LoVo (cell line): Measurements from ENCODE around the gene LSM2.
A peak's percentile ranks its signal among the peaks of the same experiment; 100 is the strongest.
"Not testable (repeated sequence)": the region's sequence is repeated elsewhere in the genome, so short reads cannot be mapped to it uniquely, and the experiment has no call there.

Experiments used
- DNase-seq: peaks from one replicate; pipeline ENCODE4 v3.0.0-alpha.2; 2016; ENCODE audit warnings: low spot score

LSM2 gene

DNA sequence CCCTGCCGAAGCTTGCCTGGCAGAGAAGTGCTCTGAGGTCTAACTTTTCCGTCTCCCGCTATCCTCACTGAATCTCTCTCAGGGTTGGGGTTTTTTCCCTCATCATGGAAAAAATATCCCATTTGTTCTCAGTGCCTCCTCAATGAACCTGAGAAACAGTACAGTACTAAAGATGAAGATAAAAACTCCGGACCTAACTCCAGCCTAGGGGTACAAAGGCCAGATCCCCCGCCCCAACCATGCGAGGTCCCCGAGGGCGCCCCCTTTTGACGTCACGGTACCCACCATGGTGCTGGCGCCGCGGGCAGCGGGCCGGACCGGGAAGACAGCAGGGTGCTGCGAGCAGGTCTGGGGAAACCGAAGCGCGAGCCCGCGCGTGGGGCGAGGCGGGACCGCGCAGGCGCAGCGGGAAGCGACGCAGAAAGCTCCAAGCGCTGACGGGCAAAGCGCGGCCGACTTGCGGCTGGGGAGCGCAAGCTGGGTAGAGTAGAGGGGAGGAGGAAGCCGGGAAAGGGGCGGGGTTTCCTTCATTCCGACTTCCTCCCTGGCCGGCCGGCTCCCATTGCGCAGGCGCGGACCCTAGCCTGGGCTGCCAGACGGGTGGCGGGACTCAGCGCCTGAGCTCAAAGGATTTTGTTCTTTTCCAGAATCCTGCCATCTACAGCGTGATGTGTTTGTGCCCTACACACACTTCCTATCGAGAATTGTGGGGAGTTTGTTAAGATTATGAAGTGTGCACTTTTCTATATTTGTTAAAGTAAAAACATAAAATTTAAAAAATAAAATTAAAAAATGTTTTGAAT, at the start of gene LSM2:
Gene LSM2 (minus strand): TSS at position 497 of the 803 bp plus-strand sequence. CDS start 209 bp downstream, at position 288.
- DNase-seq, result peak; percentile 96

DNA sequence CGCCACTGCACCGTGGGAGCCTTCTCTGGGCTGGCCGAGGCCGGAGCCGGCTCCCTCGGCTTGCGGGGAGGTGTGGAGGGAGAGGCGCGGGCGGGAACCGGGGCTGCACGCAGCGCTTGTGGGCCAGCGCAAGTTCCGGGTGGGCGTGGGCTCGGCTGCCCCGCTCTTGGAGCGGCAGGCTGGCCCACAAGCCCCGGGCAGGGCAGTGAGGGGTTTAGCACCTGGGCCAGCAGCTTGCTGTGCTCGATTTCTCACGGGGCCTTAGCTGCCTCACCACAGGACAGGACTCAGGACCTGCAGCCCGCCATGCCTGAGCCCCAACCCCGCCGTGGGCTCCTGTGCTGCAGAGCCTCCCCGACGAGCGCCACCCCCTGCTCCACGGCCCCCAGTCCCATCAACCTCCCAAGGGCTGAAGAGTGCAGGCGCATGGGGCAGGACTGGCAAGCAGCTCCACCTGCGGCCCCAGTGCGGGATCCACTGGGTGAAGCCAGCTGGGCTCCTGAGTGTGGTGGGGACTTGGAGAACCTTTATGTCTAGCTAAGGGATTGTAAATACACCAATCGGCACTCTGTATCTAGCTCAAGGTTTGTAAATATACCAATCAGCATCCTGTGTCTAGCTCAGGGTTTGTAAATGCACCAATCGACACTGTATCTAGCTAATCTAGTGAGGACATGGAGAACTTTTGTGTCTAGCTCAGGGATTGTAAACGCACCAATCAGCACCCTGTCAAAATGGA, 45.4 kb upstream of the LSM2 start:
- DNase-seq, result not testable (repeated sequence)

DNA sequence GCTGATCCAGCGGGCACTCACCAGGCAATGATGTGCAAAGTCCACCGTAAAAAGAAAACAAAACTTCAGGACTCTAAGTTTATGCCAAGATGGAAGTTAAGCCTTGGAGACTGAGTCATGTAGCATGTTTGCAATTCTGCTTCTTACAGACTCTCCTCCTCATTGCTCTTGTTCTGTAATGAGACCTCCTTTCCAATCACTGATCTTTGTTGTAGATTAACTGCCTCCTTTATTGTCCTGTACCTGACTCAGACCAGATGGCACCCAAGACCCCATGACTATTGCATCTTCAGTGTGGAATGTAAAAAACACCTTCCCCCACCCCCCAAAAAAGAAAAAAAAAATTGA, 44.7 kb upstream of the LSM2 start:
- no peak for DNase-seq

DNA sequence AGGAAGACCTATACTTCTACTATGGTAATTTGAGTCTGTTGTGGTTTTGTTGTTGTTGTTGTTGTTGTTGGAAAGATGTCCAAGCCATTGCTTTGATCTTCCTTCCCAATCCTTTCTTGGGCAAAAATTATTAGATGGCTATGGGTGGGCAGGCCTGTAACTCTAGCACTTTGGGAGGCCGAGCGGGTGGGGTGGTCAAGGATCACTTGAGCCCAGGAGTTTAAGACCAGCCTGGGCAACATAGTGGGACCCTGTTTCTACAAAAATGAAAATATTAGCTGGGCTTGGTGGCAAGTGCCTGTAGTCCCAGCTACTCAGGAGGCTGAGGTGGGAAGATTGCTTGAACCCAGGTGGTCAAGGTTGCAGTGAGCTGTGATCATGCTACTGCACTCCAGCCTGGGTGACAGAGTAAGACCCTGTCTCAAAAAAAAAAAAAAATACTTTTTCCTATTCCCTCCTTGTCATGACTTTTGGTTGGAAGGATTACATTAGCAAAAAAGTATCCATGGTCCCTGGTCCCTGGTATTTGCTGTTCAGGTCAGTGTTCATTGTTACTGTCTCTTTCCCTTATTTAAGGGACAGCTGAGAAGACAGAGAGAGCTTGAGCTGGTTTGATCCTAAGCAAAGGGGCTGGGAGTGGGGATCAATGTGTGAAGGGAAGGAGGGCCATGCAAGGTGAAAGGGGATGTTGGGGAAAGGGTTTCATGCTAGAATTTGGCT, 44.2 kb upstream of the LSM2 start:
- DNase-seq, result no peak

DNA sequence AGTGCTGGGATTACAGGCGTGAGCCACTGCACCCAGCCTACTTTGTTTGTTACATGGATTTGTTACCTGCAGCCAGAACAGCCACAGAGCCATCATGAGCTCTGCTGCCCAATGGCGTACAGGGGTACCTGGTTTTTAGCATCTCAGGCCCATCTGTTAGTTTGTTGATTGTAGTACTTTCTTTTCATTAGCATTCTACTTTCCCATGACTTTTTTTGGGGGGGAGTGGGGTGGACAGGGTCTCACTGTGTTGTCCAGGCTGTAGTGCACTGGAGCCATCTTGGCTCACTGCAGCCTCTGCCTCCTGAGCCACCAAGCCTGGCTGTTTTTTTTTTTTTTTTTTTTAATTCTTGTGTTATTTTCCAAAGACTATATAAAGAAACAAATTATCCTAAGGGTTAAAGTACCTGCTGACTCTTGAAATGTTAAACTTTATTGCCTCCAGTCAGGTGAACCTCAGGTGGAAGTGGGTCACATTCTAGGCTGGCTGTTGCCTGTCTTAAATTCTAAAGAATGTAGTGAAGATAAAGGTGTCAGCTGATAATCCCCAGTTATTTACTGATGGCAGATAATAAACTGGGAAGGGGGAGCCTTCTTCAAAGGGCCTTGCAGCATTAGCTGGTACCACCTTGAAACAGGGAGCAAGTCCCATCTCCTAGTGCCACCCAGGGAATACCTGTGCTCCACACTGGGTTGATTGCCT, 40.7 kb upstream of the LSM2 start:
- DNase-seq, result no peak

DNA sequence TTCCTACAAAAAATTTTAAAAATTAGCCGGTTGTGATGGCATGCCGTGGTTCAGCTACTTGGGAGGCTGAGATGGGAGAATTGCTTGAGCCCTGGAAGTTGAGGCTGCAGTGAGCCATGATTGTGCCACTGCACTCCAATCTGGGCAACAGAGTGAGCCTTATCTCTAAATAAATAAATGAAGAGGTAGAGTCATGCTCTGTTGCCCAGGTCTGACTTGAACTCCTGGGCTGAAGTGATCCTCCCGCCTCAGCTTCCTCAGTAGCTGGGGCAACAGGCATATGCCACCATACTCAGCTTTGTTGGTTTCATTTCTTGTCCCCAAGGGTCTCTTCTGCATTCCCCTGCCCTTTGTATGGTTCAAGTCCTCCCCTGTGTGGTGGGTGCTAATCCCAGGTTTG, 37.7 kb upstream of the LSM2 start:
- DNase-seq, result no peak

DNA sequence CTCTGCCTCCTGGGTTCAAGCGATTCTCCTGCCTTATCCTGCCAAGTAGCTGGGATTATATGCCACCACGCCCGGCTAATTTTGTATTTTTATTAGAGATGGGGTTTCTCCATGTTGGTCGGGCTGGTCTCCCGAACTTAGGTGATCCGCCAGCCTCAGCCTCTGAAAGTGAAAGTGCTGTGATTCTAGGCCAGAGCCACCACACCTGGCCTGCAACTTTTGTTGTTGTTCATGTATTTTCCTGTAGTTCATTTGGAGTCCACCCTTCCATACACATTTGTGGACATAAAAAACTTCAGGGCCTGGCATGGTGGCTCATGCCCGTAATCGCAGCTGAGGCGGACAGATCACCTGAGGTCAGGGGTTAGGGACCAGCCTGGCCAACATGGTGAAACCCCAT, 35.3 kb upstream of the LSM2 start:
- no peak for DNase-seq

DNA sequence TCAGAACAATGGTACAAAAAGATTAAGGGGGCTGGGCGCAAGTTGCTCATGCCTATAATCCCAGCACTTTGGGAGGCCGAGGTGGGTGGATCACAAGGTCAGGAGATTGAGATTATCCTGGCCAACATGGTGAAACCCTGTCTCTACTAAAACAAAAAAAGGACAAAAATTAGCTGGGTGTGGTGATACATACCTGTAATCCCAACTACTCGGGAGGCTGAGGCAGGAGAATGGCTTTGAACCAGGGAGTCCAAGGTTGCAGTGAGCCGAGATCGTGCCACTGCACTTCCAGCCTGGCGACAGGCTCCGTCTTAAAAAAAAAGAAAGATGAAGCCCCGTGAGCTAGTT, 33.0 kb upstream of the LSM2 start:
- not testable (repeated sequence) for DNase-seq

DNA sequence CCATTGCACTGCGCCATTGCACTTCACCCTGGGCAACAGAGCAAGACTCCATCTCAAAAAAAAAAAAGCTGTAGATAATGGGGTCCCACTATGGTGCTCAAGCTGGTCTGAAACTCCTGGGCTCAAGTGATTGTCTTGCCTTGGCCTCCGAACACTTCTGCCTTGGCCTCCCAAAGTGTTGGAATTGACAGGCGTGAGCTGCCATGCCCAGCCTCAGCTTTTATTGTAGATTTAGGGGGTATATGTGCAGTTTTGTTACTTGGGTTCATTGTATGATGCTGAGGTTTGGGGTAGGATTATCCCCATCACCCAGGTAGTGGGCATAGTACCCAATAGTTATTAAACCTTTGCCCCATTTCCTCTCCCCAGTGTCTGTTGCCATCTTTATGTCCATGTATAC, 32.2 kb upstream of the LSM2 start:
- no peak for DNase-seq

DNA sequence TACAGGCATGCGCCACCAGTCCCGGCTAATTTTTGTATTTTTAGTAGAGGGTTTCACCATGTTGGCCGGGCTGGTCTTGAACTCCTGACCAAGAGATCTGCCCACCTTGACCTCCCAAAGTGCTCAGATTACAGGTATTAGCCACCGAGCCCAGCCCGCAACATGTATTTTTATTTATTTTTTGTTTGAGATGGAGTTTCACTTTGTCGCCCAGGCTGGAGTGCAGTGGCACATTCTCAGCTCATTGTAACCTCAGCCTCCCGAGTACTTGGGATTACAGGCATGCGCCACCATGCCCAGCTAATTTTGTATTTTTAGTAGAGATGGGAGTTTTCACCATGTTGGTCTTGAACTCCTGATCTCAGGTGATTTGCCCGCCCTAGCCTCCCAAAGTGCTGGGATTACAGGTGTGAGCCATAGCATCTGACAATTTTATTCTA, 31.4 kb upstream of the LSM2 start:
- DNase-seq, result not testable (repeated sequence)

DNA sequence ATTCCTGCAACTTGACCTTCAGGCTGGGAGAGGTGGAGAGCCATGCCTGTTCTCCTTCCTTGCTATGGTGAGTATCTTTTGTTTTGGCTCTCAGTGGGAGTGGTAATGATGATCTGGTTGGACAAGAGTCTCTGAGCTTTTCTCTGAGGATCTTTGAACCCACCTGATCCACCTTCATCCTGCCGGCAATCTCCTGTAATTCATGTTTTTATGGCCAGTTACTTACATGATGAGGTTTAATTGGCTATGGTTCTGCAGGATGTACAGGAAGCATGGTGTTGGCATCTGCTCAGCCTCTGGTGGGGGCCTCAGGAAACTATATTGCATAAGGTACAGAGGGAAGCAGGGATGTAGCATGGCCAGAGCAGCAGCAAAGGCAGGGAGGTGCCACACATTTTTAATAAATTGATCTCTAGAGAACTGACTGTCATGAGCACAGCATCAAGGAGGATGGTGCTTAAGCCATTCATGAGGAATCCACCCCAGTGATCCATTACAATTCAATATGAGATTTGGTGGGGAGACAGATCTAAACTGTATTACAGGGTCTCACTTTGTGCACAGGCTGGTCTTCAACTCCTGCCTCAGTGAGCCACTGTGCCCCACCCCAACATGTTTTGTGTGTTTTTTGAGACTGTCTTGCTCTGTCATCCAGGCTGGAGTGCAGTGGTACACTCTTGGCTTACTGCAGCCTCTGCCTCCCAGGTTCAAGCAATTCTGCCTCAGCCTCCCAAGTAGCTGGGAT, 30.8 kb upstream of the LSM2 start:
- DNase-seq, result no peak

DNA sequence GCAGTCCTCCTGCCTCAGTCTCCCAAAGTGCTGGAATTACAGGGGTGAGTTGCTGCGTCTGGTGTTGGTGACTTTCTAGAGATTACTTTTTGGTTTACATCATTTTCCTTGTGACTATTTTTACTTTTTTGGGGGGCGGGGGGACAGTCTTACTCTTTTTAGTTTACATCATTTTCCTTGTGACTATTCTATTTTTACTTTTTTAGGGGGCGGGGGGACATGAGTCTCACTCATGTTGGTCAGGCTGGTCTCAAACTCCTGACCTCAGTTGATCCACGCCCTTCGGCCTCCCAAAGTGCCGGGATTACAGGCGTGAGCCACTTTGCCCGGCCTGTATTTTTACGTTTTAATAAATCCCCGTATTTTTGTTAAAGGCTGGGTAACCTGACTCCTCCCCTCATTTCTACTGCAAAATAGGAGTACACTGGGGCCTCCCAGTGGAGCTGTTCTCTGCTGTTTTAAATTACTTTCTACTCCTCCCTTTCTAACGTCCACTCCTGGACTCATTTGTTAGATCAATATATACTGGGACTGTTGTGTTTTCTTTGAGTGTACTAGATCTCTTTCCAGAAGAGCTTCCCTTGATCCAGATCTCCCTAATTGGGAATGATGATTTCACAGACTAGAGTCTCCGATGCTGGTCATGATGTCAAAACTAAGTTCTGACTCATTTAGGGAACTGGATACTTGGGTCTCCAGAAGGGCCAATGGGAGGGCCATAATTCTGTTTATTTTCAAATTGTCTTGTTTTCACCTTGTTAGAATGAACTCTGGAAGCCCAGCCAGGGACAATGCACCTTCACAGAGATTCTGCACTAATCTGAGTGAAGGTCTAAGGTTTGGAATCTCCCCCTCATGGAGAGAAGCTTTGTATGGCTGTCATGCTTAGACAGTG, 30.0 kb upstream of the LSM2 start:
- DNase-seq, result no peak

DNA sequence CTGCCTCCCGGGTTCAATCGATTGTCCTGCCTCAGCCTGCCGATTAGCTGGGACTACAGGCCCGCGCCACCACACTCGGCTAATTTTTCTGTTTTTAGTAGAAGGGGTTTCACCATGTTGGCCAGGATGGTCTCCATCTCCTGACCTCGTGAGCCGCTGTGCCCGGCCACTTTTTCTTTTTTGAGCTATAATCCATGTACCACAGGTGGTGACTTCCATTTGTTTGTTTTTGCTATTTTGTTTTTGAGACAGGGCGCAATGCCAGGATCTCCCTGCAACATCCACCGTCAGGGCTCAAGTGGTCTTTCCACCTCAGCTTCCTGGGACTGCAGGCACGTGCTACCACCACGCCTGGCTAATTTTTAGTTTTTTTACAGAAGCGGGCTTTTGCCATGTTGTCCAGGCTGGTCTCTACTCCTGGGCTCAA, 29.3 kb upstream of the LSM2 start:
- no peak for DNase-seq

DNA sequence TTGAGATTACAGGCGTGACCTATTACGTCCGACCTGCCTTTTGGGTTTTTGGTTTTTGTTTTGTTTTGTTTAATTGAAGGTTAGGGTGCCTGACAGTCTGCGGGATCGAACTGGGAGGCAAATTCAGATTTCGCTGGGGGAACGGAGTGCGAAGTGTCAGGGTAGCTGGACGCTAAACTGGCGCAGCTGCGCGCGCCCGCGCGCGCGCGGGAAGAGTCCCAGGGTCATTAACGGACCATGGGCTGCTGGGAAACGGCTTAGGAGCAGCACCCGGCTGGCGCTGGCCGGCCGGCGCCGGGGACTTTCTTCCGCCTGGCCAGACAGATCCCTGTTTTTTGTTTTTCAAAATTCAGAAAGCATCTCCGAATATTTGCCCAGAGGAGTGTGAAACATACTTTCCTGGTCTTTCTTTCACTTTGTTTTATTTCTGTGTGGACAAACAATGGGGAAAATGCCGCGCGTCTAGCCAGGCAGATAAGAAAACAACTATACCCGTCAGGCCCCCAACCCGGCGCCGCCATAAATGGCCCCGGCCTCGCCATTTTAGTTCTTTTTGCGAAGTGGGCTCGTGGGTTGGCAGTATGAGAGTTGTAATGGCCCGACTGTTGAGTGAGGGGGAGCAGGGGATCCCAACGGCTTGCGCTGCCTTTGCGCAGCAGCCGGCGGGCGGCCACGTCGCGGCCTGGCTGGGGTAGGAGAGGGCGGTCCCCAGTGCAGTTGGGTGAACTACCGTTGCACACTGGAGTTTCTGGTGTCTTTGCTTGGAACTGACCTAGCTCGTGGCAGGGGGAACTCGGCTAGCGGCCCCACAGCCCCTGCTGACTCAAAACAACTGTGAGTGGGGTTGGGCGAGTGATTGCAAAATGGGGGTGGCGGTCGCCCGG, 27.8 kb upstream of the LSM2 start:
- DNase-seq, result peak; percentile 91

DNA sequence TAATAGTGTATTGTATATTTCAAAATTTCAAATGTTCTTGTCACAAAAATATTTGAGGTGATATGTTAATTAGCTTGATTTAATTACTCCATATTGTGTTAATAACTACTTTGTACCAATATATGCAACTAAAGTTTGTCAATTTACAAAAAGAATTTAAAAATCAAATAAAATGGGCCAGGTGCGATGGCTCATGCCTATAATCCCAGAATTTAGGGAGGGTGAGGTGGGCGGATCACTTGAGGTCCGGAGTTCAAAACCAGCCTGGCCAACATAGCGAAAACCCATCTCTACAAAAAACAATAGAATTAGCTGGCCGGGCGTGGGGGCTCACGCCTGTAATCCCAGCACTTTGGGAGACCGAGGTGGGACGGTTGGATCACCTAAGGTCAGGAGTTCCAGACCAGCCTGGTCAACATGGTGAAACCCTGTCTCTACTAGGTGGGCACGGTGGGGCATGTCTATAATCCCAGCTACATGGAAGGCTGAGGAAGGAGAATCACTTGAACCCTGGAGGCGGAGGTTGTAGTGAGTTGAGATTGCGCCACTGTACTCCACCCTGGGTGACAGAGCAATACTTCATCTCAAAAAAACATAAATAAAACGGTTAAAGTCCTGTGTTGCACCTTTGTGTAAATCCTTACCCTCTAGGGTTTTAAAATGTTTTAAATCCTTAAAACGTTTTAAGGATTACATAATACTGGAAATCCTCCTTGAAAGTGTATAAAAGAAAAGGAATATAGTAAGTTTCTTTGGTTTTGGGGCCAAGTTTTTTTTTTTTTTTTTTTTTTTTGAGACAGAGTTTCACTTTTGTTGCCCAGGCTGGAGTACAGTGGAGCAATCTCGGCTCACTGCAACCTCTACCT, 24.8 kb upstream of the LSM2 start:
- no peak for DNase-seq

DNA sequence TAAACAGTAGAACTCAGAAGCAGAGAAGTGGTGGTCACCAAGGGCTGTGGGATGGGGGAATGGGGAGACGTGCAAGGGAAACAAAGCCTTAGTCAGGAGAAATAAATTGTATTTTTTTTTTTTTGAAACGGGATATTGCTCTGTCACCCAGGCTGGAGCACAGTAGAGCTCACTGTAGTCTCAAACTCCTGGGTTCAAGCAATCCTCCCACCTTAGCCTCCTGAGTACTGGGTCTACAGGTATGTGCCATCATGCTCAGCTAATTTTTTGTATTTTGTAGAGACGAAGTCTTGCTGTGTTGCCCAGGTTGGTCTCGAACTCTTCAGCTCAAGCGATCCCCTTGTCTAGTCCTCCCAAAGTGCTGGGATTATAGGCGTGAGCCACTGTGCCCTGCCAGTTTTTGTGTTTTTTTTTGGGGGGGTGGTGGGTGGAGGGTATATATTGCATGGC, 24.1 kb upstream of the LSM2 start:
- no peak for DNase-seq

DNA sequence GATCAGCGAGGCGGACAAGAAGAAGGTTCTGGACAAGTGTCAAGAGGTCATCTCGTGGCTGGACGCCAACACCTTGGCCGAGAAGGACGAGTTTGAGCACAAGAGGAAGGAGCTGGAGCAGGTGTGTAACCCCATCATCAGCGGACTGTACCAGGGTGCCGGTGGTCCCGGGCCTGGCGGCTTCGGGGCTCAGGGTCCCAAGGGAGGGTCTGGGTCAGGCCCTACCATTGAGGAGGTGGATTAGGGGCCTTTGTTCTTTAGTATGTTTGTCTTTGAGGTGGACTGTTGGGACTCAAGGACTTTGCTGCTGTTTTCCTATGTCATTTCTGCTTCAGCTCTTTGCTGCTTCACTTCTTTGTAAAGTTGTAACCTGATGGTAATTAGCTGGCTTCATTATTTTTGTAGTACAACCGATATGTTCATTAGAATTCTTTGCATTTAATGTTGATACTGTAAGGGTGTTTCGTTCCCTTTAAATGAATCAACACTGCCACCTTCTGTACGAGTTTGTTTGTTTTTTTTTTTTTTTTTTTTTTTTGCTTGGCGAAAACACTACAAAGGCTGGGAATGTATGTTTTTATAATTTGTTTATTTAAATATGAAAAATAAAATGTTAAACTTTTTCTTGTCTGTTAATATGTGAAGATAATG, 23.0 kb upstream of the LSM2 start:
- DNase-seq, result no peak
